Measurements from ENCODE around the gene PTPN2.

Gene PTPN2

DNA sequence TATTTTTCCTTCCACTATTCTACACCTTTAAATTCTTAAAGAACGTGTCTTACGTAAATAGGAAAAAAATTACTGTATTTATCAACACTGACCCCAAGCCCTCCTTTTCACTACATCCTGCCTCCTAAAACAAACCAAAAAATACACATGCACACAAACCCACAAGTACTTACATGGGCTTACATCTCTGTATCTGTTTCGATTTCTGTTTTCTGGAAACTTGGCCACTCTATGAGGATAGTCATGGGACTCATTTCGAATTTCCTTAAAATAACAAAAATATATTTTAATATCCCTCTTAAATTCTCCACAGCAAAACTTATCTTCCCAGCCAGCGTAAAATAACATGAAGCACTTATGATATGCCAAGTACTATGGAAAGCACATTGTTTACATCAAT lies 25.0 kb downstream of the PTPN2 start:
- no peak for DNase-seq (ENCODE audit: low read depth in 1 of 2, low spot score in 1 of 2)

DNA sequence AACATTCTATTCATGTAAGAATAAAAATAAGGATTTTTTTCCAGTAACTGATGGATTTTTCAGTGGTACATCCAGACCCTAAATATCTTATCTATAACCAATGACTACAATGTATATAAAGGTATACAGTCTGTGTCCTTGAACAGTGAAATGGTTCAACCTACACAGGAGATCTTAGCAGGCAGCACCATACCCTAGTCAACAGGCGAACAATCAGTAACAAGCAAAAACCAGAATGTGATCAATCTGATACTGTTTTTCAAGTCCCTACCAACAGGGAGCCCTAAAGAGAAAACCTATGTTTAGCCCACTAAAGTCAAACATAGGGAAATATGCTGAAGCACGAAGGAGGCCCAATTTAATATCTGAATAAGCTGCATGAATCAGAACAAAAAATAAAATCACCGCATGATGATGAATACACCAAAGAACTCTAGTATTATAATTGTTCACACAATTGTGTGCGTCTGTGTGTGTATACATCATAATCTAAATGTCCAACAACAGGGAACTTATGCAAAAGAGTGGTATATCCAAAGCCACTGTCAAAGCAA lies 26.0 kb downstream of the PTPN2 start:
- DNase-seq (ENCODE audit: low read depth in 1 of 2, low spot score in 1 of 2): no peak

DNA sequence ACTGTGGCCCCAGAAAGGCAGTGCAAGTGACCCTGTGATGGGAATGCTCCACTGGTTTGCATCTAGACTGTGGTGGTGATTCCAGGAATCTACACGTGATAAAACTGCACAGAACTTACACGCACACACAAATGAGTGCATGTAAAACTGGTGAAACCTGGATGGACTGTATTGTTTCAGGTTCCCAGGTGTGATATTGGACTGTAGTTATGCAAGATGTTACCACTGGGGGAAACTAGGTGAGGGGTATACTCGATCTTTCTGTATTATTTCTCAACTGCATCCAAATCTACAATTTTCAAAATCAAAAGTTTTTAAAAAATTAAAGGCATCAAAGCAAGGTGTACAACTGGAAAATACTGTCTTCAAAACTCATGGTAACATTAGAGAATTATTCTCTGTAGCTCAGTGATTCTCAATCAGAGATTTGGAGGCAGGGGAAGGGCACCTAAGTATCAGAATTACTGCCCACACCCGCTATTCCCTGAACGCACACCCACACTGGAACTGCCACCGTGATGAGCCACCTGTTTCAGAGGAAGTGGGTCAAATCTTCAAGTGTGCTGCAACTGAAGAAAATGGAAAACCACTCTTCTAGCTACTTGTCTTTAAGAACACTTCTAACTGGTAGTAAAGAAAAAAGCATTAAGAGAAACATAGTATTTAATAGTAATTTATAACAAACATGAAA lies 26.7 kb downstream of the PTPN2 start:
- DNase-seq (ENCODE audit: low read depth in 1 of 2, low spot score in 1 of 2): no peak

DNA sequence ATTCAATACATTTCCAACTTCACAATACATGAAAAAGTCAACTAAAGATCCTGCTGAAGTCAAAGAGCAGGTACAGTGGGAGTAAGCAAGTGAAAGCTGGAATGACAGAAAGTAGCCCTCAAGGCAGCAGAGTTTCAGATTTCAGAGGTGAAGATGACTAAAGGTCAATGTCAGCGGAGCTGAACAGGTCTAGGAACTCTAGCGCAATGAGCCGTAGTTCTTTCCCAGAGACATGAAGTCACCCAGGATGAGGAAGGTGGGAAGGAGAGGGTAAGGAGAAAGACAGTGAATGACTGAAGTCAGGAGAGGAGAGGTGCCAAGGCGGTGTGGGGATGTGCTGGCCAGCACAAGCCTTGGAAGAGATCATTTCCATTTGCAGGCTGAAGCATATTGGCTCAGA lies 28.1 kb downstream of the PTPN2 start:
- DNase-seq (ENCODE audit: low read depth in 1 of 2, low spot score in 1 of 2): no peak

DNA sequence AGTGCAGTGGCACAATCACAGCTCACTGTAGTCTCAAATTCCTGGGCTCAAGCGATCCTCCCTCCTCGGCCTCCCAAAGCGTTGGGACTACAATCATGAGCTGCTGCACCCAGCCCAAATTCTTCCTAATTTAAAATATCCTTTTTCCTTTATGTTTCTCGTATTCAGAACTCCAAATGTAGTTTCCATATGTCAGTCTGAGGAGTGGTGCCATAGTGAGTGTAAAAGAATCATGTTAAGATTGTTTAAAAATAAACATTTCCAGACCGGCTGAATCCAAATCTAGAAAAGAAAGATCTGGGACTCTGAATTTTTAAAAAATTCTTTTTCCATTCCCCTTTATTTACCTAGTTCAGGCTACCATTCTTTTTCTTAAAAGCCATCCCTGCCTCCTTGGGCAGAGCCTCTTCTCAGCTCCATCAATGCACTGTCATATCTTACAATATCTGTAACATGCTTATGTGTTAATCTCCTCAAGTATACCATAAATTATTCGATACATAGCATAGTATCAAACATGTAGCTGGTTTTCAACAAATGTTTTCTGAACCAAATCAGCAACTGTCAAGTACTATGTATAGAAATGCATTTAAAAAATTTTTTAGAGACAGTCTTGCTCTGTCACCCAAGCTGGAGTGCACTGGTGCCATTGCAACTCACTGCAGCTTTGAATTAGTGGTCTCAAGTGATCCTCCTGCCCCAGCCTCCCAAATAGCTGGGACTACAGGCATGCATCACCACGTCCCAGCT lies 31.3 kb downstream of the PTPN2 start:
- no peak for DNase-seq (ENCODE audit: low read depth in 1 of 2, low spot score in 1 of 2)

DNA sequence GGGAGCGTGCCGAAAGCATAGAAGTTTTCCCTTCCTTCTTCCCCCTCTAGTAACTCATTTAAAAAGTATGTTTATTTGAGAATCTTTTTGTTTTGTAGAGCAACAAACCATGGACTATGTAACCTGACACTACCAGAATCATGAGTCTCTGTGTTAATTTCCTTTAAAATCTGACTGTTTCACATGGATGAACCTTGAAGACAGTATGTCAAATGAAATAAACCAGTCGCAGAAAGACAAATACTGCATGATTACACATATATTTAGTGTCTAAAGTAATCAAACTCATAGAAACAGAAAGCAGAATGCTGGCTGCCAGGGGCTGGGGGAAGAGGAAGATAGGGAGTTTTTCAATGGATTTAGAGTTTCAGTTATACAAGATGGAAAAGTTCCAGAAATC lies 32.3 kb downstream of the PTPN2 start:
- DNase-seq (ENCODE audit: low read depth in 1 of 2, low spot score in 1 of 2): no peak

DNA sequence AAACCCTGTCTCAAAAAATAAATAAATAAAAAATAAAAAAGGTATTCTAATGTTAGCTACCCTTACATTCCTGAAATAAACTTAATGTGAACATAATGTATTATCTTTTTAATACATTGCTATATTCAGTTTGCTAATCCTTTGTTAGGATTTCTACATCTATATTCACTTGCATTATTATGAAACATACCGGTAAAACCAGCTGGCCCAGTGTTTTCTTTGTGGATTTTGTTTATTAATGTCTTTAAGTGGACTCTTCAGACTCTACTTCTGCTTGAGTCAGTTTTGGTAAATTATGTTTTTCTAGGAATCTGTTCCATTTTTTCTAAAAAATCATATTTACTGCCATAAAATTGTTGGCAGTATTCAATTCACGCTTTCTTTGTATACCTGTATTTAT lies 34.5 kb downstream of the PTPN2 start:
- no peak for DNase-seq (ENCODE audit: low read depth in 1 of 2, low spot score in 1 of 2)

DNA sequence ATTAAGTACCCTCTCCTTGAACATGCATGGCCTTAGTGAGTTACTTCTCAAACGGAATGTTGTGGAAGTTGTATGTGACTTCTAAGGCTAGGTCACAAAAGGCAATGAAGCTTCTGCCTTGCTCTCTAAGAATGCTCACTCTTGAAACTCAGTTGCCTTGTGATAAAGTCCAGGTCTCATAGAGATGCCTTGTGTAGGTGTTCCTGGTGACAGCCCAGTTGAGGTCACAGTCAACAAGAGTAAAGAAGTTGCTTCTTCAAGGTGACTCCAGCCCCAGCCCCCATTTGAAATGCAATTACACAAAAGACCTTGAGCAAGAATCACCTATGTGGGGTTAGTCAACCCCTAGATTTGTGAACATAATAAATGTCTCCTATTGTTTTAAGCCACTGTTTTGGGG lies 35.6 kb downstream of the PTPN2 start:
- DNase-seq (ENCODE audit: low read depth in 1 of 2, low spot score in 1 of 2): no peak

DNA sequence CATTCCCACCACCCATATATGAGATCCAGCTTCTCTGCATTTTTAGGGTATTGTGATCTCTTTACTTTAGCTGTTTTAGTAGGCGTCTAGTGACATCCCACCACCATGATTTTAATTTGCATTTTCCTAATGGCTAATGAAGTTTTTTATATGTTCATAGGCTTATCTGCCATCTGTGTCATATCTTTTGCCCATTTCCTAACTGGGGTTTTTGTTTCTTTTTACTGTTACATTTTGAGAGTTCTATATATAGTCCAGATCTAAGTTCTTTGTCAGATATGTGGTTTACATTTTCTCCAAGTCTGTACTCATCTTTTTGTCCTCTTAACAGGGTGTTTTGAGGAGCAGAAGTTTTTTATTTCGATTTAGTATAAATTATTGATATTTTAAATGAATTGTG lies 39.6 kb downstream of the PTPN2 start:
- no peak for DNase-seq (ENCODE audit: low read depth in 1 of 2, low spot score in 1 of 2)

DNA sequence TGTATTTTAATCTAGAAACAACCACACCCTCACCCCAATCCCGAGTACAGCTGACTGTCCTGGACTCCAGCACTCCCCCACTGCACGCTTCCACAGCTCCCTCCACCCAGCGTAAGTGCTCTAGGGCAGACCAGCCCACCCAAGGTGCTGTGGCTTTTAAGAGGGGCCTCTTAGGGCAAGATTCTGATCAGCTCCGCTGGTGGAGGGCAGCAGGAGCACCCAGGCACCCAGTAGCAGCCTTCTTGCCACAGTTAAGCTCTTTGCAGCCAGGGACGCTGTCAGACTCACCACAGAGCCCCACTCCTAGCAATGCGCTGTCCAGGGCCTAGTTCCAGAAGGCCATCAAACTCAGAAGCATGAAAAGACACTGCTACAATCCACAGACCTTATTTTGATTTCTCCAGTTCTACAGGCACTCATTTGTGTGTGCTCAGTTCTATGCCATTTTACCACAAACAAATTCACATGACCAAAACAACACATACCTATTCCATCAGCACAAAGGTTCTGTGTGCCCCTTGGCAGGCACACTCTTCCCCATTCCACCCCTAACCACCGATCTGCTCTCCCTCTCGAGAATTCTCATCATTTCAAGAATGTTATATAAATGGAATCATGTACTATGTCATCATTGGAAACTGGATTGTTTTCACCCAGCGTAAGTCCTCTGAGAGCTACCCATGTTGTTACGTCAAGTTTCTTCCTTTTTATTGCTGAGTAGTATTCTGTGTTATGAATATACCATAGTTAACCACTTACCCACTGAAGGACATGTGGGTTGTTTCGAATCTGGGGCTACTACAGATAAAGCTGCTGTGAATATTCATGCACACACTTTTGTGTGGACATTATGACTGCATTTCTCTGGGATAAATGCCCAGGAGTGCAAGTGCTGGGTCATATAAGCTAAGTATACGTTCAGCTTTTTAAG lies 40.4 kb downstream of the PTPN2 start:
- no peak for DNase-seq (ENCODE audit: low read depth in 1 of 2, low spot score in 1 of 2)

DNA sequence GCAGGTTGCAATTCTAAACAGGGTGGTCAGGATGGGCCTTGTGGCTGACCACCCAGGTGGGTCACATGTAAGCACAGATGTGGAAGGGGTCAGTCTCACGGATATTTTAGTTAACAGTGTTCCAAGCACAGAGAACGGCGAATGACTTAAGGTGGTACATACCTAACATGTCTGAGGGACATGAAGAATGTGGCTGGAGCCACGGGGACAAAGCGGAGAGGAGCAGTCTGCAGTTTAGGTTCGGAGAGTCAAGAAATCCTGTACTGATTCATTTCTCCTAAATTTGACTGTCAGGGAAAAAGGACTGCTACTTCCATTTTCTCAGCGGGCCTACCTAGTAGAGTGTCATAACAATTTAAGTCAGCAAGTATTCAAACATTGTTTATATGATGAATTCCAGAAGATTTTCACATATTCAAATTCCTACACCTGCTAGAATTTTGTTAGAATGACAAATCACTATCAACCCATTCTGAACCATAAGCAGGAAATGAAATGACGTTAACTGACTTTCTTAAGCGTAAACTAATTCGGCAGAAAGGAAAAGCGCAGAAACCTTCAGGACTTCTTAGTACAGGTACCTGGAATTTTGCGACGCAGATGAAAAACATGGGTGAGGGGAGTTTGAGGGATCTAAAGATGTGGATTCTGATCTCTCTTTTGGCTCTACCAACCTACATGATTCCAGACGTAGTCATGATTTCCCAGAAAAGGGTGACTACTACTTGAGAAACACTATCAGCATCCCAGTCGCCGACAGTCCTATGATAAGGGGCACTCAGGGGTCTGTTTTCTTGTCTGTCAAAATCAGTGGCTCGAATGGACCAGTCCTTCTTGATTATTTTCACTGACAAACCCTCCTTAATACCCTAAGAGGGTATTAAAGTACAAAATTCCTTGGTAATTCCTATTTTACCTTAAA lies 41.3 kb downstream of the PTPN2 start:
- no peak for DNase-seq (ENCODE audit: low read depth in 1 of 2, low spot score in 1 of 2)

DNA sequence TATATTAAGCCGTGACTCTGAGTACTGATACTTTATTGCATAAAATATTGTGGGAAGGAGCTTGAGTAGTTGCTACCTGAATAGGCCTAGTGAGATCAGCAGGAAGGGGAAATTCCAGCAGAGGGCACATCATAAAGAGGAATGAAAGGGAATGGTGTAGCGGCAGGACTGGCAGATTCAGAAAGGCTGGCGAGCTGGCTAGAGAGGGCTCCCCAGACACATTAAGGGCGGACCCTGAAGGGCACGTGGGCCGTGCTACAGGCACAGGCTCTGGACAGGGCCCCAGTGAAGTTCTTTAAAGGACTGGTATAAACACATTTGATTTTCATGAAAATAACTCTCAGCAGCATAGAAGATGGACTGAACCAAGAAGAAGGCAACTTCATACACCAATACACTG lies 43.0 kb downstream of the PTPN2 start:
- no peak for DNase-seq (ENCODE audit: low read depth in 1 of 2, low spot score in 1 of 2)

DNA sequence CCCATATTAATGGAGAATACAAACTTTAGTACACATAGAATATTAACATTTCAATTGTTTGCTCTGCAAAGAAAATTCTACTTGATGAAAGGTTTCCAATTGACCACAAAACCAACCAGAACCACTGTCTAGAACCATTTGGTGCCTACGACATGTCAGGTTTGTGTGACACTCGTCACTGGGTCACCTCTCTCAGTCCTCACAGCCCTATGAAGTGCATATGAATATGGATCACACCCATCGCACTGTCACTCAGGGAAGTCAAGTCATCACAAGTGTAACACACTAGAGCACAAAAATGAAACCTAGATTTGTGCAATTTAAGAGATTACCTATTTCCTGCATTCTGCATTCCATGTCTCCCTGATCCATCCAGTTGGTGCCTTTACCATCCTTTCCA lies 43.7 kb downstream of the PTPN2 start:
- no peak for DNase-seq (ENCODE audit: low read depth in 1 of 2, low spot score in 1 of 2)

DNA sequence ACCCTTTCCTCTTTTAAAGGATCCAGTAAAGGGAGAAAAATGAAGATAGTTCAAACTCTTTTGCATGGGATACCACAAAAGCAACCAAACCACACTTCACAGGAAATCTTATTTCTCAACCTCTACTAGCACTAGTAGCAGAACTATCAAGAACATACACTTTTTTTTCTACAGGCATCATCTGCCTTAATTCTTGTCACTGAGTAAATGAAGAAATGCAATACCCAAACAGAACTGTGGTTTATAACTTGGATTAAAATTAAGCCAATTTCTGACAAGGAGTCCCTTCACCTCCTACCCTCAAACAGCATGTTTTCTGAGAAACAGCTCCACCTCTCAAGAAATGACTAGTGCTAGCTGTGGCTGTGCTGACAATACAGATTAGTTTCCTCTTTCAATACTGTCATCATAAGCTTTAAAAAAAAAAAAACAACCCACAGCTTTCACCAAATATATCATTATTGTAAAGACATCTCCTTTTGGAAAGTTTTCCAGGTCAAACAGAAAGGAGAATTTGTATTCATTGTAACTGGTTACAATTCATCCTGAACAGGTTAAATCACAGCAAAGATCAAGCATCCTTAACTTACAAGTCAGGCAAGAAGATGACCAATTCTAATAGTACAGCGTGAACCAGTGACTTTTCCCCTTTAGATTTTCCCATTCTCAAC lies 44.4 kb downstream of the PTPN2 start:
- DNase-seq (ENCODE audit: low read depth in 1 of 2, low spot score in 1 of 2): peak in 1 of 2 donors; percentile 55

DNA sequence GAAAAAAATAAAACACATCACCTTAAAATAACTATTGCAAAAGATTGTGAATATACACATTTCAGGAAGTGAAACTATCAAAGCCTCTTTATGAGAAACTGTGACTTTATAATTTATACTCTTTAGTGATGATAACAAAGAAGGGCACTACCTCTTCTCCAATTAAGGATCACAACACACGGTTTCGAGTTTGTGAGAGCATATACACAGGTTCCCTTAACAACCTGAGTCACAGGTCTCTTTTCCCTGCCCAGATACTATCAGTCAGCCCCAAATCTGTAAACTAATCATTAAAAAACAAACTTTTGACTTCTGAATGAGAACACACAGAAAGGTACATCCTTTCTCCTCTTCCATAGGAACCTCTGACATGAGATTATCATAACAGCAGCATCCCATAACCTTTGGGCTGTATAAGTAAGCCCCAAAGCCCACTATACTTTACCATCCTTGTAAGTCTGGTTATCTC lies 44.9 kb downstream of the PTPN2 start:
- peak in 1 of 2 donors; percentile 13 for DNase-seq (ENCODE audit: low read depth in 1 of 2, low spot score in 1 of 2)

DNA sequence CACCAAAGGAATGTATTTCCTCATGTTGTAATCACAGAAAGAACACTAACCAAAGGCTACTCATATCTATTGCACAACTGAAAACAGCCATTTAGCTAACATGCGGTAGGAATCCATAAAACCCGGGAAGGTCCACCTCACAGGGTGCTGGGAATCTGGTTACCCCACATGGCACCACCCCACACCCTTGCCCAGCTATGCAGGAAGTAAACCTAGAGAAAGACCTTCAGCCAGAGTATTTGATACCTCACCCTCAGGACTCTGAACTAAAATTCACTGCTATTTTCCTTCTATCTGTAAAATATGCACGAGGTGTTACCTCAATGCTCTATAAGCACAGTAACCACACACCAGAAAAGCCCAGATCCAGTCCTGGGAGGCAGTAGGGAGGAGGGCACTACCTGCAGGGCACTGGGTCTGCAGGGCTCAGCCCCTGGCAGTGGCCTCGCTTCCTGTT lies 45.8 kb downstream of the PTPN2 start:
- DNase-seq (ENCODE audit: low read depth in 1 of 2, low spot score in 1 of 2): no peak

DNA sequence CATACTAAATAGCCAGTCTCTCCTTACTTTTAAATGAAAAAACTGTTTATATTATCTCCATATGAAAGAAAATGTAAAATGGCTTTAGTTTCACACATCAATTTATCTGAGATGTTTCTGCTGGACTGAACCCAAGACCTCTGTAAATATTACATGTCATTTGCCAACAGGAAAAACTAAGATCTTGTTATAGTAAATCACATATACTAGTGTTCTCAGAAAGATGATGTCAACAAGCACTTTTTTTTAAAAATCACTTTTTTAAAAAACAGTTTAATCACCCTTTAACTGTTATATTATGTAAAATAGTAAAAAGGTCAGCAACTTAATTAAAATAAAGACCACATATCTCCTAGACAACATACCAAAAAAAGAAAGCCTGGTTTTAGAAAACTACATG lies 46.3 kb downstream of the PTPN2 start:
- DNase-seq (ENCODE audit: low read depth in 1 of 2, low spot score in 1 of 2): no peak

DNA sequence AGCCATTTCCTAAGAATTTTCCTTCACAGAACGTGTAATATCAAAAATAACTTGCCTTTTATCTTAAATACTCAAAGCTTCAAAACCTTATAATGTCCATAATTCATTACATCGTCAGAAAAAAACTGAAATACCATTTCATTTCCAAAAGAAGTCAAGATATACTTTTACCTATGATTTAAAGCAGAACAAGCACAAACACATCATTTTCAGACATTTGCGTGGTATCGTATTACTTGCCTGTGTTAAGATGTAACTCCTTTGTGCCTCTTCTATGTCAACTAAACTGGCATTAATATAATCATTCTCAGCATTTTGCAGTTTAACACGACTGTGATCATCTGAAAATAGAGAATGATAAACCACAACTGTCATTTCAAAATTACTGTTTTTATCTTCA lies 47.5 kb downstream of the PTPN2 start:
- DNase-seq (ENCODE audit: low read depth in 1 of 2, low spot score in 1 of 2): no peak

DNA sequence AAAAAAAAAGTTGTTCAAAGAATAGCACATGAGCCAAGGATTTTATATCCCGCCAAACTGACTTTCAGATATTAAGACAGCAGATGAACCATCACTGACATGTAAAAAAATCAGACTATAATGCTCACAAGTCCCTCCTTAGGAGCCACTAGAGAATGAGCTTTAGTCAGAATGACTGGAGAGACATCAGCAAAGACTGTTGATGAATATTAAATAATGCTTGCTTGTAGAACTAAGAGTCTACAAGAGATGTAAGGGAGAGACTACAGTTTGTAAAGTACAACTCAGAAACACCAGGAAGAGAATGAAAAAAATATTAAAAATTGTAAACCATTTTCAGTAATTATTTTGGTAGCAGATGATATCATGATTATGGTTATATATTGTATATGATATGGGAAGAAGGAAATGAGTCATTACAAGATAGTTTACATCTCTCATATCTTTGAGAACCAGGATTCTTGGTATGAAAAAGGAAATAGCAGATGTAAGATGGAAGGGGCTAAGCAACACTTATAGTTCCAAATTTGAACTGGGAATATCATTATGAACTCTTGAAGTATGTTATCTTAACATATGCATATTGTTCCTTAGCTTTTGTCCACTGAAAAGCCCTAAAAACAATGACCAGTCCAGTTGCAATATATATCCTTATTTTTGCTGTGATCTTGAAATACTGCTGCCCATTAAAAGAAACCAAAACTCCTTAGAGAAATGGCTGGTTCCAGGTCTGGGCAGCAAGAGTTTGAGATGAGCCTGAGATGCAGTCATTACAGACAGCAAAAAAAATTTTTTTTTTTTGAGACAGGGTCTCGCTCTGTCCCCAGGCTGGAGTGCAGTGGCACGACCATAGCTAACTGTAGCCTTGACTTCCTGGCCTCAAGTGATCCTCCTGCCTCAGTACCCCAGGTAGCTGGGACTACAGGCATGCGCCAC lies 55.7 kb downstream of the PTPN2 start:
- DNase-seq (ENCODE audit: low read depth in 1 of 2, low spot score in 1 of 2): no peak
